Ramos (cell line): ENCODE measurements around the gene DNAJB8.

Source experiments
- in situ Hi-C: fragments of 300-500 bp; cut with MboI; formaldehyde crosslinking; loops from one replicate; pipeline ENCODE4 v1.14.3; 2022; ENCODE audit warnings: low sequenced_read_pairs; ENCODE audit not compliant: unreplicated experiment

The DNAJB8 gene

GRCh38 chr3:128431803-128432300 is 34.8 kb downstream of the DNAJB8 start:
- in situ Hi-C loops, result no loop called here

GRCh38 chr3:128430731-128431130 is 36.0 kb downstream of the DNAJB8 start:
- in situ Hi-C loops, result no loop called here

GRCh38 chr3:128430301-128430700 is 36.4 kb downstream of the DNAJB8 start:
- in situ Hi-C loops, result no loop called here

GRCh38 chr3:128429751-128430150 is 36.9 kb downstream of the DNAJB8 start:
- in situ Hi-C loops, result no loop called here

GRCh38 chr3:128429275-128429674 is 37.4 kb downstream of the DNAJB8 start:
- in situ Hi-C loops, result no loop called here

- in situ Hi-C loops, result no loop called here
Measured at GRCh38 chr3:128427872-128428822, 38.5 kb downstream of the DNAJB8 start.

- in situ Hi-C loops, result no loop called here
Measured at GRCh38 chr3:128427175-128427857, 39.4 kb downstream of the DNAJB8 start.

- in situ Hi-C loops, result no loop called here
Measured at GRCh38 chr3:128426128-128426921, 40.4 kb downstream of the DNAJB8 start.

GRCh38 chr3:128425846-128426127 is 40.9 kb downstream of the DNAJB8 start:
- in situ Hi-C loops, result no loop called here

GRCh38 chr3:128425142-128425845 is 41.4 kb downstream of the DNAJB8 start:
- in situ Hi-C loops, result no loop called here

- in situ Hi-C loops, result no loop called here
Measured at GRCh38 chr3:128424508-128425069, 42.1 kb downstream of the DNAJB8 start.

- in situ Hi-C loops, result no loop called here
Measured at GRCh38 chr3:128423525-128424147, 43.1 kb downstream of the DNAJB8 start.

GRCh38 chr3:128422762-128423524 is 43.7 kb downstream of the DNAJB8 start:
- in situ Hi-C loops, result no loop called here

GRCh38 chr3:128421966-128422365 is 44.7 kb downstream of the DNAJB8 start:
- in situ Hi-C loops, result no loop called here

- in situ Hi-C loops, result no loop called here
Measured at GRCh38 chr3:128421439-128421836, 45.3 kb downstream of the DNAJB8 start.

GRCh38 chr3:128420720-128421438 is 45.8 kb downstream of the DNAJB8 start:
- in situ Hi-C loops, result no loop called here

- in situ Hi-C loops, result no loop called here
Measured at GRCh38 chr3:128420289-128420688, 46.4 kb downstream of the DNAJB8 start.

- in situ Hi-C loops, result no loop called here
Measured at GRCh38 chr3:128419311-128419710, 47.4 kb downstream of the DNAJB8 start.
